PC-3 (cell line): ENCODE results near the gene ZNF281.

ENCODE experiments used
- EZH2 ChIP-seq: fragments of 300-600 bp; sonication (generic); IDR thresholded peaks from one replicate; pipeline ENCODE4 v1.6.1; 2017; ENCODE audit warnings: antibody characterized with exemption, mild to moderate bottlenecking, low read length; ENCODE audit not compliant: unreplicated experiment
- EZH2phosphoT487 ChIP-seq: fragments of 300-600 bp; sonication (generic); IDR thresholded peaks from 2 replicates; pipeline ENCODE4 v1.6.1; 2018; ENCODE audit warnings: mild to moderate bottlenecking, antibody characterized with exemption, low read length, borderline replicate concordance
- TF ChIP-seq, protein P1 (sequence below): fragments of 300-600 bp; sonication (generic); conservative IDR thresholded peaks from 2 replicates; pipeline ENCODE4 v1.5.1; 2017; ENCODE audit warnings: antibody characterized with exemption, low read depth, mild to moderate bottlenecking, low read length

DNA sequence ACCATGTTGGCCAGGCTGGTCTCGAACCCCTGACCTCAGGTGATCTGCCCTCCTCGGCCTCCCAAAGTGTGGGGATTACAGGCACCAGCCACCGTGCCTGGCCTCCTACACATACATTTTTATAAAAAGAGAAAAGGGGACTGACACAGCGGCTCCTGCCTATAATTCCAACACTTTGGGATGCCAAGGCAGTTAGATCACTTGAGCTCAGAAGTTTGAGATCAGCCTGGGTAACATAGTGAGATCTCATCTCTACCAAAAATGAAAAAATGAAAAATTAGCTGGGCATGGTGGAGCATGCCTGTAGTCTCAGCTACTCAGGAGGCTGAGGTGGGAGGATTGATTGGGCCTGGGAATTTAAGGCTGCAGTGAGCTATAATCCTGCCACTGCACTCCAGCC lies 23.4 kb downstream of the ZNF281 start:
- TF ChIP-seq, protein P1, sequence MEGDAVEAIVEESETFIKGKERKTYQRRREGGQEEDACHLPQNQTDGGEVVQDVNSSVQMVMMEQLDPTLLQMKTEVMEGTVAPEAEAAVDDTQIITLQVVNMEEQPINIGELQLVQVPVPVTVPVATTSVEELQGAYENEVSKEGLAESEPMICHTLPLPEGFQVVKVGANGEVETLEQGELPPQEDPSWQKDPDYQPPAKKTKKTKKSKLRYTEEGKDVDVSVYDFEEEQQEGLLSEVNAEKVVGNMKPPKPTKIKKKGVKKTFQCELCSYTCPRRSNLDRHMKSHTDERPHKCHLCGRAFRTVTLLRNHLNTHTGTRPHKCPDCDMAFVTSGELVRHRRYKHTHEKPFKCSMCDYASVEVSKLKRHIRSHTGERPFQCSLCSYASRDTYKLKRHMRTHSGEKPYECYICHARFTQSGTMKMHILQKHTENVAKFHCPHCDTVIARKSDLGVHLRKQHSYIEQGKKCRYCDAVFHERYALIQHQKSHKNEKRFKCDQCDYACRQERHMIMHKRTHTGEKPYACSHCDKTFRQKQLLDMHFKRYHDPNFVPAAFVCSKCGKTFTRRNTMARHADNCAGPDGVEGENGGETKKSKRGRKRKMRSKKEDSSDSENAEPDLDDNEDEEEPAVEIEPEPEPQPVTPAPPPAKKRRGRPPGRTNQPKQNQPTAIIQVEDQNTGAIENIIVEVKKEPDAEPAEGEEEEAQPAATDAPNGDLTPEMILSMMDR, result no peak
- no peak for TF ChIP-seq EZH2phosphoT487
- TF ChIP-seq EZH2, result no peak
